ENCODE data around the gene RPL37A. TPM values are rescaled to one million over a fixed set of nuclear protein-coding genes. Genes with fewer than 3 reads are reported as not detected.

Gene RPL37A
- total and polyA plus RNA-seq, 2 of the 4 experiments (the other 2 are of a cell fraction), result 341 to 1,572 TPM

DNA sequence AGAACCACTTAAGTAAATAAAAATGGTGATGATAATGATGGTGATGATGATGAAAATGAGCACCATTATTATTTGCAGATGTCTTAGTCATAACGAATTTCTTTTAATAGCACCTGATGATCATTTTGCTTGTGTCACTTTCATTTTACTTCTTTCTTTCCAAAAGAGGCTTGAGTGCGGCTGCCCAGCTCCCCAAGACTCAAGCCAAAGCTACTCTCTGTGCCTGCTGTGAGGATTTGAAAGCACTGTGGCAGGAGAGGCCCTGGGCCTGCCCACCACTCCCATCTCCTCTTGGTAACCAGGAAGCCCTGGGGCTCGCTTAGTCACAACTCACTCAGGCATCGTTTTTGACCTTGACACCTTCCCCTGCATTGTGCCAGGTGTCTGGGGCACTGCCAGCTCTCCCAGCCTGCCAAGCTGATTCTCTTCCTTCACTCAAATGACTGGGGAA lies 41.2 kb downstream of the RPL37A start:
- DNase-seq (peak; percentile 49), ATAC-seq (ENCODE audit: low read depth) (no peak)
- ChIA-PET POLR2A (ENCODE audit: unreplicated experiment) (no interaction called here), CTCF (no interaction called here)
- H3K4me3 ChIP-seq (ENCODE audit: insufficient read depth, low read depth, low read length), result no peak overlapping the region
- peak overlapping the region; percentile 38 for H2BK120ac ChIP-seq (ENCODE audit: low read depth, low read length)
- no peak overlapping the region for H3K18ac ChIP-seq (ENCODE audit: low read depth, low read length)
- peaks cover 25% of the 10 kb centered on the region for H3K4me1 ChIP-seq (ENCODE audit: control insufficient read depth, insufficient read depth, low read length)
- H2BK5ac ChIP-seq (ENCODE audit: low read depth, low read length, poor library complexity, severe bottlenecking), result peak overlapping the region; percentile 1
- peaks cover 22% of the 10 kb centered on the region for H3K9me1 ChIP-seq (ENCODE audit: insufficient read depth, low read length)
- 33% methylated on average over 2 of the region's 4 CpGs; no CpG with 5 or more reads in 1 of the 2 experiments for WGBS, 2 experiments (ENCODE audit: extremely low coverage in 2 of 2, insufficient read length in 1 of 2)
- TF ChIP-seq POLR2A (IDR thresholded peaks at IDR 0.05; ENCODE audit: low read depth, low read length) (no peak), RCOR1 (IDR thresholded peaks at IDR 0.05; ENCODE audit: insufficient replicate concordance, low read length) (no peak), MAZ (IDR thresholded peaks at IDR 0.05; ENCODE audit: borderline replicate concordance, low read depth, low read length) (no peak), USF2 (IDR thresholded peaks at IDR 0.05; ENCODE audit: low read depth, low read length) (no peak), CHD1 (IDR thresholded peaks at IDR 0.05; ENCODE audit: low read depth, low read length) (no peak), SMC3 (IDR thresholded peaks at IDR 0.05; ENCODE audit: low read depth, low read length) (no peak), NFE2L2 (IDR thresholded peaks at IDR 0.05; ENCODE audit: low read depth, low read length) (no peak), FOS (IDR thresholded peaks at IDR 0.05; ENCODE audit: low read depth, low read length) (no peak), MAFK (IDR thresholded peaks at IDR 0.05; ENCODE audit: low read depth, low read length) (no peak), CEBPB (IDR thresholded peaks at IDR 0.05; ENCODE audit: low read depth, low read length) (no peak), BHLHE40 (IDR thresholded peaks at IDR 0.05; ENCODE audit: low read depth, low read length) (no peak), CTCF (conservative IDR thresholded peaks at IDR 0.05; ENCODE audit: low read depth, low read length) (no peak)
- H2BK15ac ChIP-seq (ENCODE audit: low read depth, low read length), result peak overlapping the region; percentile 17; the same call in 1 of the 3 replicates
- H3K36me3 ChIP-seq (ENCODE audit: control insufficient read depth, insufficient read depth, low read length), result no peaks in the 10 kb centered on the region
- no TSS peak for BruUV-seq (replicated peaks)
- H3K23ac ChIP-seq (ENCODE audit: low read depth, low read length), result no peak overlapping the region
- H4K8ac ChIP-seq (ENCODE audit: low read depth in 2 of 2, low read length in 2 of 2), result no peak overlapping the region
- no peak overlapping the region for H3K56ac ChIP-seq (ENCODE audit: extremely low read depth, insufficient read depth, low read length)
- H3K4me2 ChIP-seq (ENCODE audit: low read depth, low read length), result no peak overlapping the region
- H2AK5ac ChIP-seq (ENCODE audit: low read depth, low read length), result peak overlapping the region; percentile 82; the same call in 1 of the 2 replicates
- H3K4ac ChIP-seq (ENCODE audit: low read depth, low read length), result peak overlapping the region; percentile 60
- H3K27ac ChIP-seq (ENCODE audit: insufficient read depth, low read length), result no peak overlapping the region
- H3K27me3 ChIP-seq (ENCODE audit: control insufficient read depth, insufficient read depth, low read length), result no peaks in the 10 kb centered on the region
- H3K79me1 ChIP-seq (ENCODE audit: low read depth in 1 of 2, low read length in 2 of 2), result no peaks in the 10 kb centered on the region
- intact Hi-C loops (cut with micrococcal nuclease), result no loop called here
- H2AFZ ChIP-seq (replicated peaks; ENCODE audit: low read length, poor library complexity), result peak overlapping the region; percentile 53
- no peak overlapping the region for H2AK9ac ChIP-seq (replicated peaks; ENCODE audit: low read depth, low read length, poor library complexity)
- H4K91ac ChIP-seq (ENCODE audit: insufficient read depth, low read depth, low read length), result 0 out of 2 replicates have a peak overlapping the region, but pooled peaks have one; percentile 2
- in situ Hi-C loops (cut with MboI; ENCODE audit: low sequenced_read_pairs), result no loop called here
- dilution Hi-C loops (cut with HindIII; ENCODE audit: low sequenced_read_pairs, unreplicated experiment), result no loop called here
- H2BK20ac ChIP-seq (ENCODE audit: low read depth, low read length), result no peak overlapping the region
- H3K9me3 ChIP-seq (ENCODE audit: control insufficient read depth, insufficient read depth, low read length), result no peaks in the 10 kb centered on the region
- H3K14ac ChIP-seq (replicated peaks; ENCODE audit: low read depth, low read length), result peak overlapping the region; percentile 23; the same call in 1 of the 2 replicates
- no peak overlapping the region for H3K9ac ChIP-seq (ENCODE audit: low read depth, low read length)
- H4K20me1 ChIP-seq (ENCODE audit: insufficient read depth, low read length), result no peaks in the 10 kb centered on the region
- H4K5ac ChIP-seq (ENCODE audit: low read depth, low read length), result no peak overlapping the region

Data from IMR-90 (cell line).